Liver (tissue), 6 donors: ENCODE data around the gene RPL34. TPM values are rescaled to one million over a fixed set of nuclear protein-coding genes. Genes with fewer than 3 reads are reported as not detected.

Experiments
- EGR1 ChIP-seq, 2 donors: IDR thresholded peaks; 2 replicates each; pipeline ENCODE4 v1.6.1; 2016 to 2018; ENCODE audit warnings: antibody characterized with exemption in 2 of 2, low read depth in 2 of 2
- FOXA1 ChIP-seq: IDR thresholded peaks from 2 replicates; pipeline ENCODE4 v1.6.1; 2016; ENCODE audit warnings: antibody characterized with exemption
- RAD21 ChIP-seq, 2 donors: IDR thresholded peaks; 2 replicates each; pipeline ENCODE4 v1.6.1; 2016; ENCODE audit warnings: antibody characterized with exemption in 2 of 2, mild to moderate bottlenecking in 2 of 2
- REST ChIP-seq: IDR thresholded peaks from 2 replicates; pipeline ENCODE4 v1.6.1; 2016; ENCODE audit warnings: antibody characterized with exemption, mild to moderate bottlenecking
- polyA plus RNA-seq, 2 donors: library from polyadenylated mRNA; stranded (reverse) in 1 of 2; unstranded in 1 of 2; fragments of 200-250 nt in 1 of 2; fragments of >200 nt in 1 of 2; fragmentation: Nextera tagmentation in 1 of 2; extraction: Ambion mirVana in 1 of 2; gene quantifications; one replicate each; pipeline versions ENCODE4 v1.2.1 to v1.2.3, GENCODE V29; 2013 to 2015
- small RNA-seq: library from RNA; depleted of rRNA; stranded (forward); fragments of <200 nt; gene quantifications from one replicate; pipeline ENCODE3, GENCODE V24; 2014
- total RNA-seq, 2 donors: library from RNA; depleted of rRNA; stranded (reverse); fragments of >200 nt; gene quantifications; one replicate each; pipeline ENCODE4 v1.2.3, GENCODE V29; 2014
- donor health status: healthy.
- donor health status: healthy.
- donor health status: healthy.

The RPL34 gene
- total and polyA plus RNA-seq, 4 donors, result 138 to 1,016 (median 510) TPM

DNA sequence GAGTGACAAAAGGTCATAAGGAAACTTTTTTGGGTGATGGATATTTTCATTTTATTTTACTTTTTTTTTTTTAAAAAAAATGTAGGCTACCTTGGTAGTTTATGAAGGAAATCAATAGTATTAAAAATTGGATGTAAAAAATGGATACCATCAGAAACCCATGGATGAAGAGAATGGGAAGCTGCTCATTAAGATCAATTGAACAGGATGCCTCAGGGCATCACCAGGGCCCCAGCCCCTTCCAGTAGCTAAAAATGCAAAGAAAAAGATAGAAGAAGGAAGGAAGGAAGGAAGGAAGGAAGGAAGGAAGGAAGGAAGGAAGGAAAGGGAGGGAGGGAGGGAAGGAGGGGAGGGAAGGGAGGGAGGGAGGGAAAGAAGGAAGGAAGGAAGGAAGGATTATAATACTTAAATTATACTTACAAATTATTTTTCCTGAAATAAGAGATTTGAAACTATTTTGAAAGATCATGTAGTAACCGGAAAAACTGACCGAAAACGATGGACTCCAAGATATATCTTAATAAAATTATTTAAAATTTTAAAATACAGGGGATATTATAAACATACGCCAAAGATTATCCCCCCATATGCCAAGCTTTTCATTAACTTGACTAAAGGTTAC, 54.1 kb downstream of the RPL34 start (continued):
- no peak for TF ChIP-seq REST
- no peak for TF ChIP-seq FOXA1
- TF ChIP-seq RAD21 (IDR thresholded peaks at IDR 0.05), result no peak
- no peak for TF ChIP-seq EGR1 (IDR thresholded peaks at IDR 0.05; ENCODE audit: low read depth in 2 of 2)

Small RNA genes lying within 50 kb of the gene (small RNA-seq; reads per million reads assigned to genes)
- gene RNU6-431P, result 0.09 reads per million

Other genes with a start within 250 kb of the RPL34 start
- 100 to 1,000 TPM; 113 to 148 TPM for gene OSTC, start 30.0 kb downstream of the RPL34 start, total RNA-seq
- gene OSTC, start 30.0 kb downstream of the RPL34 start, polyA plus RNA-seq, result 100 to 1,000 TPM; 141 to 144 TPM
- gene ETNPPL, start 142.5 kb downstream of the RPL34 start, total RNA-seq, result 10 to 100 TPM in 1 of 2 donors, 1 to 10 TPM in 1; 2.5 to 43.3 TPM
- gene ETNPPL, start 142.5 kb downstream of the RPL34 start, polyA plus RNA-seq, result 10 to 100 TPM; 17.7 to 32.8 TPM